ENCODE data around the gene DGKQ. TPM values are rescaled to one million over a fixed set of nuclear protein-coding genes. Genes with fewer than 3 reads are reported as not detected.

Gene DGKQ
- total and polyA plus RNA-seq, 9 of the 15 experiments (the other 6 are each of a cell fraction or from before 2014, with no cell fraction given), result 0.17 to 22.0 (median 5.6) TPM

DNA sequence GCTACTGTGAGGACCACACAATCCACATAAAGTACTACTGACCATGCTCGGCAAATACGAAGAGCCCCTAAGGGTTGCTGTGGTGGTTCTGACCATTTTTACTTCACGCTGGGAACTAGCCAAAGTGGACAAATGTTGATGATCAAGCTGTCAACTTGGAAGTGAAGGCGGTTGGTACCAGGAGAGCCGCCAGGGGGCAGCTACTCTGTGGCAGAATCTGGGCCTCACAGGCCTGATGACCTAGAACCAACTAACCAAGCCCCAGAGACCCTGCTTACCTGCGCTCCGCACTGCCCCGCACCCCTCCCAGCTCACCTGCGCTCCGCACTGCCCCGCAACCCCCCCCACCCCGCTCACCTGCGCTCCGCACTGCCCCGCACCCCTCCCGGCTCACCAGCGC lies 46.8 kb downstream of the DGKQ start:
- CTCF ChIA-PET (ENCODE audit: low intra/inter-chr PET ratio), result no interaction called here
- H4K20me1 ChIP-seq (replicated peaks; ENCODE audit: control insufficient read depth, insufficient read depth, low read length), result peaks cover 41% of the 10 kb centered on the region

More for the DNA sequence above, 46.8 kb downstream of the DGKQ start:
- Histone ChIP-seq H3K36me3 (ENCODE audit: control insufficient read depth, insufficient read depth, low read length) (peaks cover 25% of the 10 kb centered on the region; the same call in 2 of the 3 replicates), H3K4me1 (replicated peaks in 1 of 2; ENCODE audit: control insufficient read depth in 2 of 2, insufficient read depth in 2 of 2, low read length in 2 of 2) (peaks cover 29% of the 10 kb centered on the region in 2 experiments), H3K4me2 (ENCODE audit: insufficient read depth, low read length) (no peak overlapping the region), H3K9ac (ENCODE audit: insufficient read depth in 1 of 2, low read depth in 2 of 2, low read length in 2 of 2) (no peak overlapping the region), H3K9me3 (replicated peaks; ENCODE audit: control insufficient read depth, insufficient read depth, low read depth, low read length) (no peaks in the 10 kb centered on the region), H3K27ac (ENCODE audit: extremely low read depth, low read depth, low read length) (no peak overlapping the region), H3K79me2 (ENCODE audit: control insufficient read depth, insufficient read depth, low read length) (peaks cover 87% of the 10 kb centered on the region), H3K27me3 (ENCODE audit: control insufficient read depth in 2 of 2, insufficient read depth in 2 of 2, low read length in 2 of 2) (no peaks in the 10 kb centered on the region), H3K9me1 (ENCODE audit: control insufficient read depth, insufficient read depth, low read length) (no peaks in the 10 kb centered on the region), H2AFZ (ENCODE audit: low read depth, low read length) (no peak overlapping the region), H3K4me3 (no peak overlapping the region)
- ATAC-seq (no peak), DNase-seq (ENCODE audit: extremely low read depth in 1 of 4, low spot score in 3 of 4) (peak in 1 of 4 experiments; percentile 30), FAIRE-seq (no peak)
- intact Hi-C loops (cut with micrococcal nuclease), result no loop called here
- WGBS (ENCODE audit: insufficient coverage, low coverage, missing lambda C conversion rate), result 79% methylated on average over 8 of the region's 17 CpGs
- TF ChIP-seq, protein P1, sequence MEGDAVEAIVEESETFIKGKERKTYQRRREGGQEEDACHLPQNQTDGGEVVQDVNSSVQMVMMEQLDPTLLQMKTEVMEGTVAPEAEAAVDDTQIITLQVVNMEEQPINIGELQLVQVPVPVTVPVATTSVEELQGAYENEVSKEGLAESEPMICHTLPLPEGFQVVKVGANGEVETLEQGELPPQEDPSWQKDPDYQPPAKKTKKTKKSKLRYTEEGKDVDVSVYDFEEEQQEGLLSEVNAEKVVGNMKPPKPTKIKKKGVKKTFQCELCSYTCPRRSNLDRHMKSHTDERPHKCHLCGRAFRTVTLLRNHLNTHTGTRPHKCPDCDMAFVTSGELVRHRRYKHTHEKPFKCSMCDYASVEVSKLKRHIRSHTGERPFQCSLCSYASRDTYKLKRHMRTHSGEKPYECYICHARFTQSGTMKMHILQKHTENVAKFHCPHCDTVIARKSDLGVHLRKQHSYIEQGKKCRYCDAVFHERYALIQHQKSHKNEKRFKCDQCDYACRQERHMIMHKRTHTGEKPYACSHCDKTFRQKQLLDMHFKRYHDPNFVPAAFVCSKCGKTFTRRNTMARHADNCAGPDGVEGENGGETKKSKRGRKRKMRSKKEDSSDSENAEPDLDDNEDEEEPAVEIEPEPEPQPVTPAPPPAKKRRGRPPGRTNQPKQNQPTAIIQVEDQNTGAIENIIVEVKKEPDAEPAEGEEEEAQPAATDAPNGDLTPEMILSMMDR (IDR thresholded peaks at IDR 0.05 in 2 of 3, conservative IDR thresholded peaks at IDR 0.05 in 1 of 3; ENCODE audit: insufficient read depth in 2 of 3, low read depth in 1 of 3, low read length in 3 of 3), result peak; percentile 24 to 35 (median 27); a peak in 2 of 6 replicates
- TF ChIP-seq ZNF239 (CRISPR knock-in tag; IDR thresholded peaks at IDR 0.05), result no peak
- BruUV-seq (replicated peaks), result no TSS peak
- POLR2A ChIA-PET, result no interaction called here
- in situ Hi-C loops (cut with MboI), result no loop called here
